ENCODE data around the gene NTSR1. TPM values are rescaled to one million over a fixed set of nuclear protein-coding genes. Genes with fewer than 3 reads are reported as not detected.

NTSR1 gene
- total RNA-seq, 1 experiment from 2014 or later: 44.1 TPM

GRCh38 chr20:62762801-62763368, 54.2 kb downstream of the NTSR1 start:
- Histone ChIP-seq H3K4me3 (ENCODE audit: low read depth in 2 of 2, low read length in 2 of 2) (no peak overlapping the region), H3K27me3 (ENCODE audit: control insufficient read depth, insufficient read depth, low read length) (no peaks in the 10 kb centered on the region), H3K9me3 (ENCODE audit: control insufficient read depth, insufficient read depth, low read depth, low read length) (no peaks in the 10 kb centered on the region), H3K36me3 (ENCODE audit: control insufficient read depth, insufficient read depth, low read length) (no peaks in the 10 kb centered on the region), H3K4me1 (ENCODE audit: control insufficient read depth, insufficient read depth, low read length) (no peaks in the 10 kb centered on the region), H3K27ac (ENCODE audit: low read length) (no peak overlapping the region)
- no TSS peak for BruUV-seq (replicated peaks)
- DNase-seq (ENCODE audit: low read depth, low spot score): no peak
- ATAC-seq: no peak
- TF ChIP-seq, protein P1, sequence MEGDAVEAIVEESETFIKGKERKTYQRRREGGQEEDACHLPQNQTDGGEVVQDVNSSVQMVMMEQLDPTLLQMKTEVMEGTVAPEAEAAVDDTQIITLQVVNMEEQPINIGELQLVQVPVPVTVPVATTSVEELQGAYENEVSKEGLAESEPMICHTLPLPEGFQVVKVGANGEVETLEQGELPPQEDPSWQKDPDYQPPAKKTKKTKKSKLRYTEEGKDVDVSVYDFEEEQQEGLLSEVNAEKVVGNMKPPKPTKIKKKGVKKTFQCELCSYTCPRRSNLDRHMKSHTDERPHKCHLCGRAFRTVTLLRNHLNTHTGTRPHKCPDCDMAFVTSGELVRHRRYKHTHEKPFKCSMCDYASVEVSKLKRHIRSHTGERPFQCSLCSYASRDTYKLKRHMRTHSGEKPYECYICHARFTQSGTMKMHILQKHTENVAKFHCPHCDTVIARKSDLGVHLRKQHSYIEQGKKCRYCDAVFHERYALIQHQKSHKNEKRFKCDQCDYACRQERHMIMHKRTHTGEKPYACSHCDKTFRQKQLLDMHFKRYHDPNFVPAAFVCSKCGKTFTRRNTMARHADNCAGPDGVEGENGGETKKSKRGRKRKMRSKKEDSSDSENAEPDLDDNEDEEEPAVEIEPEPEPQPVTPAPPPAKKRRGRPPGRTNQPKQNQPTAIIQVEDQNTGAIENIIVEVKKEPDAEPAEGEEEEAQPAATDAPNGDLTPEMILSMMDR (IDR thresholded peaks at IDR 0.05): no peak
- no peak for TF ChIP-seq SIN3A (IDR thresholded peaks at IDR 0.05; ENCODE audit: borderline replicate concordance, insufficient read depth, low read depth, low read length)
- TF ChIP-seq REST (IDR thresholded peaks at IDR 0.05; ENCODE audit: insufficient read depth in 1 of 2, low read depth in 2 of 2, low read length in 1 of 2): no peak
- TF ChIP-seq POLR2AphosphoS5 (IDR thresholded peaks at IDR 0.05; ENCODE audit: low read depth, low read length): no peak
- no peak for TF ChIP-seq TCF7L2 (IDR thresholded peaks at IDR 0.05; ENCODE audit: low read depth, low read length)
- ChIA-PET CTCF (no interaction called here), POLR2A (interaction anchor here (0.7 kb wide), 1 partner anchor 702 kb away, joined by 4 read pairs; no protein-coding TSS in a partner anchor)
- intact Hi-C loops (cut with micrococcal nuclease; ENCODE audit: unreplicated experiment): no loop called here
- in situ Hi-C loops (cut with HindIII; ENCODE audit: low pct_unique_long_range_greater_than_20kb, low sequenced_read_pairs): no loop called here

DNA sequence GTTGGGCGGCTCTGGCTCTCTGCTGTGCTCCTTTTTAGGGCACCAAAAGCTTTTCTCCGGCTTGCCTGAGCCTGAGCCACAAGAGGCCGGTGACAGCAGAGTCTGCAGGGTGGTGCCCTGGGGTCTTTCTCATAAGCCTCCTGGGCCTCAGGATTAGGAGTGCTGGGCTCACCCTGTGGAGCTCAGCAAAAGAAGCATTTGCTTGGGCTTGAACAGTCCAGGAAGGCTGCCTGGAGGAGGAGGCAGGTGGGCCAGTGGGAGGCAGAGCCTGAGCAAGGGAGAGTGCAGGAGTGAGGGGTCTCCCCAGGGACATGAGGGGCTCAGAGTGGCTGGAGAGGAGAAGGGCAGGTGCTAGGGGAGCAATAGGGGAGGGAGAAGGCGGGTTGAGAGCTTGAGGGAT, 54.8 kb downstream of the NTSR1 start:
- no peak for DNase-seq (ENCODE audit: low read depth, low spot score)
- Histone ChIP-seq H3K4me1 (ENCODE audit: control insufficient read depth, insufficient read depth, low read length) (no peaks in the 10 kb centered on the region), H3K9me3 (ENCODE audit: control insufficient read depth, insufficient read depth, low read depth, low read length) (no peaks in the 10 kb centered on the region), H3K36me3 (ENCODE audit: control insufficient read depth, insufficient read depth, low read length) (no peaks in the 10 kb centered on the region), H3K27ac (ENCODE audit: low read length) (no peak overlapping the region), H3K4me3 (ENCODE audit: low read depth in 2 of 2, low read length in 2 of 2) (no peak overlapping the region), H3K27me3 (ENCODE audit: control insufficient read depth, insufficient read depth, low read length) (no peaks in the 10 kb centered on the region)
- no peak for ATAC-seq
- POLR2A ChIA-PET: interaction anchor here (0.7 kb wide), 1 partner anchor 702 kb away, joined by 4 read pairs; no protein-coding TSS in a partner anchor
- BruUV-seq (replicated peaks): no TSS peak
- intact Hi-C loops (cut with micrococcal nuclease; ENCODE audit: unreplicated experiment) (no loop called here), in situ Hi-C loops (cut with HindIII; ENCODE audit: low pct_unique_long_range_greater_than_20kb, low sequenced_read_pairs) (no loop called here)
- TF ChIP-seq POLR2AphosphoS5 (IDR thresholded peaks at IDR 0.05; ENCODE audit: low read depth, low read length) (peak; percentile 12; the same call in 1 of the 2 replicates), SIN3A (IDR thresholded peaks at IDR 0.05; ENCODE audit: borderline replicate concordance, insufficient read depth, low read depth, low read length) (no peak), TCF7L2 (IDR thresholded peaks at IDR 0.05; ENCODE audit: low read depth, low read length) (no peak), REST (IDR thresholded peaks at IDR 0.05; ENCODE audit: insufficient read depth in 1 of 2, low read depth in 2 of 2, low read length in 1 of 2) (no peak)
- TF ChIP-seq, protein P1 (IDR thresholded peaks at IDR 0.05): no peak
- CTCF ChIA-PET: no interaction called here

Measured in Panc1 (cell line).